HG02938 (cell line): Measurements from ENCODE around the gene FADS6.

ENCODE experiments used
- ATAC-seq: cut with Tn5 transposase; IDR thresholded peaks from one replicate; pipeline ENCODE4 v1.9.1; 2021; ENCODE audit warnings: mild to moderate bottlenecking, moderate library complexity; ENCODE audit not compliant: unreplicated experiment

Gene FADS6

DNA sequence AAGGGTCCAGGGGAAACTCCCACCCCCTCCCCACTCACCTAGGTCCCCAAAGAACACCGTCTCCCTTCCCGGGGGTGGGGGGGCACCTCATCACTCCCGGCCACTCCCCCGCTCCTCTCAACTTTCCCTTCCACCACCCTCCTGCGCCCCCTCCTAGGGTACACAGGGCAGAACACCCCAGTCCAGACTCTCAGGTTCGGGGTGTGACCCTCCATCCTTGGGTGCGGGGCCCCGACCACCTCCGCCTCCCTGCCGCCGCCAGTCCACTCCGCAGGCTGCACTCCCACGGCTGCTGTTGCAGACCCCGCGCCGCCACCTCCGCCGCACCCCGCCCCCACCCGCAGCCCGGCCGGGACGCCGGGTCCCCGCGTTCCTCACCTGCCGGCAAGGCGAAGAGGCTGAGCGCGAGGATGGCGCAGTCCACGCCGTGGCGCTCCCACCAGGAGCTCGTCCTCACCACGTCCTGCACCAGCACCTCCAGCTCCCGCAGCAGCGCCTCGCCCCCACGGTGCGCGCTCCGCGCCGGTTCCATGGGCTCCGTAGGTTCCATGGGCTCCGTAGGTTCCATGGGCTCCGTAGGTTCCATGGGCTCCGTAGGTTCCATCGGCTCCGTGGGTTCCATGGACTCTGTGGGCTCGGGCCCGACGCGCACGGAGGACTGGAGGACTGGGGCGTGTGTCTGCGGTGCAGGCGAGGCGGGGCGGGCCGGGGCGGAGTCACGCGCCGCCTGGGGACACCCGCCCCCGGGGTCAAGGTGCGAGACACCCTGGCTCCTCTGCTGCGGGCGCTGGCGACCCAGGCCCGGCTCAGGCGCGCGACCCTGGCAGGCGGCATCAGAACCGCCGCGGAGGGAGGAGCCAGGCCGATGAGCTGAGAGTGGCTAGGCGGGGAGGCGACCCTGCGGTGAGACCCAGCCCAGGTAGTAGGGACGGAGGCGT, at the start of gene FADS6:
Gene FADS6 (minus strand): TSS at position 660 of the 938 bp plus-strand sequence. CDS start 38 bp downstream, at position 622.
- no peak for ATAC-seq

- no peak for ATAC-seq
These were observed 47.8 kb upstream of the FADS6 start for GRCh38 chr17:74941128-74941725.

DNA sequence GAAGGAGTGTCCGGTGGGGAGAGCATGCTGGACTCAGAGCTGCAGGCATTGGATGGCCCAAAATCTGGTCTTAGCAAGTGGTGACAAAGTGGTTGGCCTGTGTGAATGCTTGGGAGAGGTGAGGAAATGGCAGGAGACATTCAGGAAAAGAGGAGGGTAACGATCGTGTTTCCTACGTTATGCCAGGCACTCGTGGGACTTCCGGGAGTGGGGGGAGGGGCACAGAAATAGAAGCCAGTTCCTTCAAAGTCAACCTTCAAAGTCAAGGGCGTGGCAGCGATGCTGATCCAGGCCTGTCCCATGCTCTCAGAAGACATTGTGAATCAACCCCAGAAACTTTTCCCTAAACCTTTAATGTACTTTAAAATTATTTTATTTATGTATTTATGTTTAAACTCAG, 46.1 kb upstream of the FADS6 start:
- no peak for ATAC-seq

GRCh38 chr17:74938194-74938950, 44.9 kb upstream of the FADS6 start:
- no peak for ATAC-seq

- no peak for ATAC-seq
These were observed 43.9 kb upstream of the FADS6 start for GRCh38 chr17:74937064-74938051.

- no peak for ATAC-seq
These were observed 43.0 kb upstream of the FADS6 start for GRCh38 chr17:74936470-74936799.

- no peak for ATAC-seq
These were observed 42.4 kb upstream of the FADS6 start, which contains the start of gene OTOP3 for GRCh38 chr17:74935585-74936469. OTOP3 (plus strand) TSS chr17:74935898; CDS start chr17:74935922, 24 bp downstream.

DNA sequence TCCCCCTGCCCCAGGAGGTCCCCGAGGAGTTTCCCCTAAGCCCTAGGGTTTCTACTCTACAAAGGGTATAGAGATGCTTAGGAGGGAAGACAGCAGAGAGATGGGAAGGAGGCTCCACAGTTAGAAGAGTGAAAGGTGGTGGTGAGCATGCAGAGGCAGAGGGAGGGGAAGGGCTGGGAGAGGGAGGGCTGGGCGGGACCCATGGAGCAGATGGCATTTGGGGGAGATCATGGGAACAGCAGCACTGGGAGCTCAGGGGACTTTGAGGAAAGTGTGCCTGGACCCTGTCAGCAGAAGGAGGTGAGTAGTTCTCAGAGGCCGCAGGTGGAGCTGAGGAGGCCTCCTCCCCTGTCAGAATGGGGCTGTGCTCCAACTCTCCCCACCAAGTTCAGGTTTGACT, 41.6 kb upstream of the FADS6 start:
- no peak for ATAC-seq

GRCh38 chr17:74930535-74931036, 37.2 kb upstream of the FADS6 start:
- ATAC-seq, result no peak

DNA sequence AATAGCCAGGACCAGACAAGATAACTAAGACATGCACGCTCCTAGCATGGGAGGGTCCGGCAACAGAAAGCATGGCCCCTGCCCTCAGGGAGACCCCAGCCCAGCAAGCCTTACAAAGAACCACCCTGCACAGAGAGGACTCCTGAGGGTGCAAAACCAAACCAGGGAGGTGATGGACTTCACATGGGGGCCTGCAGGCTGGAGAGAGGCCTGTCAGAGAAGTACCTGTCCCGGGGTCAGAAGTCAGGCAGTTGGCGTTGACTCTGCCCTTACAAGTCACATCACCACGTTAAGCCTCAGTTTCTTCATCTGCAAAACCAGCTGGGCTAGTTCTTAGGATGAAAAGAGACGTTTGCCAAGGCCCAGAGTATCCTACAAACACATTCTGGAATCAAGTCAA, 35.4 kb upstream of the FADS6 start:
- no peak for ATAC-seq

- no peak for ATAC-seq
These were observed 31.8 kb upstream of the FADS6 start for GRCh38 chr17:74925242-74925641.

DNA sequence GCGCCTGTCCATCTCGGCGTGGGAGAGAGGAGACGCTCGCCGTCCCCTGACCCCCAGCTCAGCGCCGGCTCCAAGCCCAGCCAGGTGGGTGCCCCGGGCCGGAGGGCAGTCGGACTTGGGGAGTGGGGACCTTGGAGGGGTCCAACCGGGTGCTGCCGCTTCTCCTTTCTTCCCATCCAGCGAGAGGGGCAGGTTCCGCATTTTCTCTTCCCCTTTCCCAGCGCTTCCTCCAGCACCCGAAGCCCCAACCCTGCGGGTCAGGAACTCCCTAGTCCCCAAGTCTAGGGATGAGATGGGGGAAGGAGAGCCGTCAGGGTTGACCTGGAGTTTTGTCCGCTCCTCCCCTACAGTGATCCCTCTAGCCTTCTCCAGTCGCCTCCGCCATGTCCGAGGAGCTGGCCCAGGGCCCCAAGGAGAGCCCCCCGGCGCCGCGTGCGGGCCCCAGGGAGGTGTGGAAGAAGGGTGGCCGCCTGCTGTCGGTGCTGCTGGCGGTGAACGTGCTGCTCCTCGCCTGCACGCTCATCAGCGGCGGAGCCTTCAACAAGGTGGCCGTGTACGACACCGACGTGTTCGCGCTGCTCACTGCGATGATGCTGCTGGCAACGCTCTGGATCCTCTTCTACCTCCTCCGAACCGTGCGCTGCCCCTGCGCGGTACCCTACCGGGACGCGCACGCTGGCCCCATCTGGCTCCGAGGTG, 31.0 kb upstream of the FADS6 start, which contains the start of gene OTOP2:
Gene OTOP2 (plus strand): TSS at position 24 of the 699 bp plus-strand sequence. CDS start 360 bp downstream, at position 384.
- ATAC-seq, result no peak

- ATAC-seq, result no peak
These were observed 30.3 kb upstream of the FADS6 start for GRCh38 chr17:74923538-74924249.

DNA sequence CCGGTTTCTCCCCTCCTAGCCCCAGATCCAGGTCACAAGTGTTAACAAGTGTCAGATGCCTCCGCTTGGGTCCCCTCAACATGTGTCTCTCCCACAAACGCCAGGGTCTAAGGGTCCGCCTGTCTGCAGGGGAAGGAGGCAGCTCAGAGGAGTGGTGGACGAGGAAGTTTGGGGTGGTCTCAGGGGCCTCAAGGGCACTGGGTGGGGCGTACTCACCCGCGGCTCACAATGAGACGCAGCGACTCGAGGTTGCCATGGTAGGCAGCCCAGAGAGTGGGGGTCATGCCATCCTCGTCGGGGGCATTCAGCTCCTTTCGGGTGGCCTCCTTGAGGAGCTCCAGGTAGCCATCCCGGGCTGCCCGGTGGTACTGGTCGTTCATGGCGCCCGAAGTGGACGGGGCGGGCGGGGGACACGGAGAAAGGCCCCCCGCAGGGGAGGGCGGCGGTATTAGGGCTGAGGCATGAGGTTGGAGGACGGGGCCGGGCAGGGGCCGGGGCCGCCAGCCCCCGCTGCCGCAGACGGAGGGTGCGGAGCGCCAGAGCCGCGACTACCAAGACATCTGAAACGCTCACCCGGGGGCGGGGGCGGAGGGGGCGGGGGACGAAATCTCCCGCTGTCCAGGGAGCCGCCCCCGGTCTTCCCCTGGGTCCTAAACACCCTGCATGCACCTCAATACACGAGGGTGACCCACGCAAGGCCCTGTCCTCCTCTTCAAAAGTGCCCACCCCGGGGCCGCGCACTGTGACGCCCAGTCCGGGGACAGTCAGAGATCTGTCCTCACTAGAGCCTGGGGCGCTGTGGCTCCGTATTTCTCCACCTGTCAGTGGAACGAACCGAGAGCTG, 29.5 kb upstream of the FADS6 start, which contains the start of gene USH1G:
Gene USH1G (minus strand): TSS at position 562 of the 844 bp plus-strand sequence. CDS start 182 bp downstream, at position 380.
- ATAC-seq, result no peak

DNA sequence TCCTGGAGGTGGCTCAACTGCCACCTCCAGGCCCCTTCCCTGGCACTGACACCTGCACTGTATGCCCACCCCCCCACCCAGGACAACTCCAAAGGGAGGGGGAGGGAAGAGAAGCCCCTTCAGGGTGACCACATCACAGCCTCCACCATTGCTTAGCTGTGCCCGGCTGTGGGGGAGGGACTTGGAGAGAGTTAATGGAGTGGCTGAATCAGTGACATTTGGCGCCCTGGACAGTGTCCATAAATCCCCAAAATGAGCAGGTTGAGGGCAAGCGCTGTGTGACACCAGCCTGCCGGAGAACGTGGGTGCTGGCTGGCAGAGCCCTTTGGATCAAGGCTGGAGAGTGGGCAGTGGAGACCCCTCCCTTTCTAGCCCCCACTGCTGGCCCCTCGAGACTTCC, 28.7 kb upstream of the FADS6 start:
- no peak for ATAC-seq

DNA sequence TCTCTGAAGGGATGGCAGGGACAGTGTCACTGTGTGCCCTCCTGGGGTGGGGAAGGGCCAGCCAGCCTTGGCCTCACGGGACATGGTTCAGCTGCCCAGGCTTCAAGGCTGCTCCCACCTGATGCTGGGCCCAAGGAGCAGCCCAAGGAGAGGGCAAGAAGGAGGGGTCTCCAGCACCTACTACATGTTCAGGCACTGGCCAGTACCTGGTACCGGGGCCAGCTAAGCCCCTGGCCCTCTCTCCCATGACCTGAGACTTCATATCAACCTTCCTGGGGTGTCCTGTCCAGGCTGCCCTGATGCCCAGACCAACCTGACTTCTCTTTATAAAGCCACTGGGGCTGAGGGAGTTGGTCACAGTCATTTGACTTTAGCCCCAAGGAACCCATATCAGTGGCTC, 28.3 kb upstream of the FADS6 start:
- no peak for ATAC-seq
